GM18507 (cell line): Measurements from ENCODE around the gene PLS3.
"Not testable (repeated sequence)": the region's sequence is repeated elsewhere in the genome, so short reads cannot be mapped to it uniquely, and the experiment has no call there.

Experiments used
- DNase-seq: peaks from one replicate; pipeline ENCODE4 v3.0.0; 2011; ENCODE audit warnings: low read depth; ENCODE audit not compliant: insufficient read length; ENCODE audit errors: extremely low spot score
- FAIRE-seq: peaks from 2 replicates; lab custom pipeline; 2011; peaks lifted over from hg19 to GRCh38; lab: Jason Lieb, UNC

PLS3 gene, protein sequence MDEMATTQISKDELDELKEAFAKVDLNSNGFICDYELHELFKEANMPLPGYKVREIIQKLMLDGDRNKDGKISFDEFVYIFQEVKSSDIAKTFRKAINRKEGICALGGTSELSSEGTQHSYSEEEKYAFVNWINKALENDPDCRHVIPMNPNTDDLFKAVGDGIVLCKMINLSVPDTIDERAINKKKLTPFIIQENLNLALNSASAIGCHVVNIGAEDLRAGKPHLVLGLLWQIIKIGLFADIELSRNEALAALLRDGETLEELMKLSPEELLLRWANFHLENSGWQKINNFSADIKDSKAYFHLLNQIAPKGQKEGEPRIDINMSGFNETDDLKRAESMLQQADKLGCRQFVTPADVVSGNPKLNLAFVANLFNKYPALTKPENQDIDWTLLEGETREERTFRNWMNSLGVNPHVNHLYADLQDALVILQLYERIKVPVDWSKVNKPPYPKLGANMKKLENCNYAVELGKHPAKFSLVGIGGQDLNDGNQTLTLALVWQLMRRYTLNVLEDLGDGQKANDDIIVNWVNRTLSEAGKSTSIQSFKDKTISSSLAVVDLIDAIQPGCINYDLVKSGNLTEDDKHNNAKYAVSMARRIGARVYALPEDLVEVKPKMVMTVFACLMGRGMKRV

GRCh38 chrX:115560978-115561604, at the start of gene PLS3:
PLS3 (plus strand) TSS chrX:115561174; CDS start chrX:115610251, 49,077 bp downstream.
- DNase-seq (no peak), FAIRE-seq (no peak)

DNA sequence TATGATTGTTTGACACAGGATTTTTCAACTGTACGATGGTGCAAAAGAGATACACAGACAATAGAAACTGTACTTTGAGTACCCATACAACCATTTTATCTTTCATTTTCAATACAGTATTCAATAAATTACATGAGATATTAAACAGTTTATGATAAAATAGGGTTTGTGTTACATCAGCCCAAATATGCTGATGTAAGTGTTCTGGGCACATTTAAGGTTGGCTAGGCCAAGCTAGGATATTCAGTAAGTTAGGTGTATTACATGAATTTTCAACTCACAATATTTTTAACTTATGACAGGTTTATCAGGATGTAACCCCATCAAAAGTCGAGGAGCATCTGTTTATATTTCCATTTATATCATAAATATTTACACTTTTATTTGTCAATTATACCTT, 42.9 kb upstream of the PLS3 start:
- no peak for DNase-seq
- no peak for FAIRE-seq

- no peak for FAIRE-seq
- no peak for DNase-seq
Measured at GRCh38 chrX:115521741-115522140, 39.2 kb upstream of the PLS3 start.

GRCh38 chrX:115522952-115523351, 38.0 kb upstream of the PLS3 start:
- FAIRE-seq (peak; percentile 9), DNase-seq (no peak)

DNA sequence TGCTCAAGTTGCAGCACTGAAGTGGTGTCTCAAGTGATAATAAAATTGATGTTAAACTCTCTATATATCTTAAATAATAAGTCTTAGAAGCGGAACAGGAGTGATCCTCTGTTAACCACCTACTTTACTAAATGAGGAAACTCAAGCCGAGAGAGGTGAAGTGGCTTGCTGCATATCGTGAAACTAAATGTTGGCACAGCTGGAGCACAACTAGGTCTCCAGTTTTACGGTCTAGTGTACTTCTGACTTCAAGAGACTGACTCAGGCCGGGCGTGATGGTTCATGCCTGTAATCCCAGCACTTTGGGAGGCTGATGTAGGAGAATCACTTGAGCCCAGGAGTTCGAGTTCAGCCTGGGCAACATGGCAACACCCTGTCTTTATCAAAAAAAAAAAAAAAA, 35.5 kb upstream of the PLS3 start:
- DNase-seq, result no peak
- FAIRE-seq, result no peak

DNA sequence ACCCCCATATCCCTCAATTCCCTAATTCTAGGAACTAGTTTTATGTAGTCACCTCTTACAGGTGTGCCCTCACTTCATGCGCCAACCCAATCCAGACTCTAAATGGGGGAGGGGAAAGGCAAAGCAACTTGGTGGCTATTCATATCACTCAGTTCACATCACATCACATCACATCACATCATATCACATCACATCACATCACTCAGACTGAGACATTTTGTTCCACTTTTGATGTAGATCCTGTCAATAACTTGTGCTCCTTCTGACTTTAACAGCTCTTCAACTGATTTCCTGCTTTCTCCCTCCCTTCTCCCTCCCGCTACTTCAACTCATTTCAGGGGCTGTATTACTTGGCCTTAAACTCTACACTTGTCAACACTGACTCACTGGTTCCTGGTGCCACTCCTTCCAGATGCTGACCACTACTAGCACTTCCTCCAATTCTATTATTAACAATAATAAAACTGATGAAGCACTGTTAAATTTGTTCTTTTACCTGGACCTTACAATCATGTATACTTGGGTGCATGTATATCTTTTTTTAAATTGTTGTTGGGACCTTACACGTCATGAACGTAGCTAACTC, 29.1 kb upstream of the PLS3 start:
- DNase-seq (no peak), FAIRE-seq (no peak)

DNA sequence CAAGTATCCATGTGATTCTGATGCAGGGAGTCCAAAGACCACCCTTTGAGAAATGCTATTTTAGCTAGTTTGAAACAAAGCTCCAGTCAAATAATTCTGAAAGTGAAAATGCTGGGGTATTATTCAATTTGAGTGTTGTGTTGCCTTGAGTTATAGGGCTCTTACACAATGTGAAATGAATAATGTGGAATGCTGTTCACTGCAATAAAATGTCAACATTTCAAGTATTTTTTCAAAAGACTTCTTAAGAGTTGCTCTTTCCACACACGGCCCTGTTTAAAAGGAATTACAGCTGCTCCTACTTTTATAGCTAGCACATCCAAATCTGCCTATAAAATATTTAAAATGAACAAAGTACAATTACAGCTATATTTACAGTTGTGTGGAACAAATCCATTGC, 27.5 kb upstream of the PLS3 start:
- no peak for DNase-seq
- no peak for FAIRE-seq

DNA sequence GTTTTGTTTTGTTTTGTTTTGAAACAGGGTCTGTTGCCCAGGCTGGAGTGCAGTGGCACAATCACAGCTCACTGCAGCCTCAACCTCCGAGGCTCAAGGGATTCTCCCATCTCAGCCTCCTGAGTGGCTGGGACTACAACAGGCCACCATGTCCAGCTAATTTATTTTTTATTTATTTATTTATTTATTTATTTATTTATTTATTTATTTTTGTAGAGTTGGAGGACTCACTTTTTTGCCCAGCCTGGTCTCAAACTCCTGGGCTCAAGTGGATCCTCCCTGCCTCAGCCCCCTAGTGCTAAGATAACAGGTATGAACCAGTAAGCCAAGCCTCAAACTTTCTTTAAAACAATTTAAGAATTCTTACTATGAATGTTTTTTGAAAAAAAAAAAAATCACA, 26.6 kb upstream of the PLS3 start:
- DNase-seq, result no peak
- no peak for FAIRE-seq

GRCh38 chrX:115535421-115535820, 25.6 kb upstream of the PLS3 start:
- DNase-seq (no peak), FAIRE-seq (no peak)

DNA sequence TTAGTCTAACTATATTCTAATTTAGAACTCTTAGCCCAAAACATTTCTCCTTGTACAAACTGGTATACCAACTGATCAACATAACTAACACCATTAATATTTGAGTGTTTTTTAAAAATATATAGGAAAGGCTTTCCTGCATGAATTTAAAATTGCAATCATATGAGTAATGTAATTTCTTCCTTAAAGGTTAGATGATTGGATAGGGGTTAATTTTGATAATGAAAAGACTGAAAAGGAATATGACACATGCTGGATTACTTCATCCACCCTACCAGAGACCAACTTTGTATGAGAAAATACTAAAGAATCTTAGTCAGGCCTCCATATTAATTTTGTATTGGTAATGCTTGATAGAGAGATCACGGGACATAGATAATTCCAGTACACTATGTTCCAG, 25.1 kb upstream of the PLS3 start:
- DNase-seq, result no peak
- no peak for FAIRE-seq

DNA sequence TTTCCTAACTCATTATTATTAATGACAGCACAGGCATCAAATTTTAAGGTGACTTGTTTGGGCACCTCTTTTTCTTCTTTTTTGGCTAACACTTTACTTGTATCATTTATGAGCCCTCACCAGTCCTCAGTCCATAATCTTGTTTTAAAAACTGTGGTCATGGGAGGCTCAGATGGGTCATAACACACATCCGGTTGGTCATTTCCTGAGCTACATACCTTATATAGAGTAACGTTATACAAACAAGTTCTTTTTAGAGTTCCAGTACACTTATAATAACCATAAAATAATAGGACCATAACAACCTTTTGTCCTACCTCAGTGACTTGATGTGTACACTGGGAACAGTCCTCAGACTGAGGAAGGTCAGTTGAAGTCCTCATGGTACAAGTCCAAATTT, 21.1 kb upstream of the PLS3 start:
- FAIRE-seq (no peak), DNase-seq (no peak)

DNA sequence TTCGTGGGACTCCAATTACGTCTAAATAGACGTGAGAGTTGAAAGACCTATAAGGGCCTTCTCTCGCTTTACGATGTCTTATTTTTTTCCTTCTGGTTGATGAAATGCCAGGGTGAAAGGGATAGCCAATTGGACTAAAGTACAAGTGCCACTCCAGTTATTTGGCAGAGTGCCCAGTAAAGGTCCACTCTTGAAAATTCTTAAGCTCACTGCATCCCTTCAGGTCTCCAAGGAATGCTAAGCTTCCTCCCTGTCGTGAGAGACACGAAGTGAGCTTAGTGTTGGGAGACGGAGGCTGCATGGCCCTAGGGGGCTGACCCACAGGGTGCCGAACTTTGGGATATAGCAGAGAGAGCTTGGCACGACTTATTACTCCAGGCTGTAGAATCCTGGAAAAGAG, 19.9 kb upstream of the PLS3 start:
- not testable (repeated sequence) for DNase-seq, FAIRE-seq

GRCh38 chrX:115547448-115547847, 13.5 kb upstream of the PLS3 start:
- no peak for DNase-seq
- no peak for FAIRE-seq

- DNase-seq, result no peak
- no peak for FAIRE-seq
Measured at GRCh38 chrX:115549008-115549407, 12.0 kb upstream of the PLS3 start.

GRCh38 chrX:115553171-115553570, 7.8 kb upstream of the PLS3 start:
- no peak for DNase-seq
- no peak for FAIRE-seq

- FAIRE-seq (no peak), DNase-seq (no peak)
Measured at GRCh38 chrX:115559672-115560071, 1.3 kb upstream of the PLS3 start.

GRCh38 chrX:115560211-115560977, 580 bp upstream of the PLS3 start:
- FAIRE-seq (no peak), DNase-seq (no peak)

DNA sequence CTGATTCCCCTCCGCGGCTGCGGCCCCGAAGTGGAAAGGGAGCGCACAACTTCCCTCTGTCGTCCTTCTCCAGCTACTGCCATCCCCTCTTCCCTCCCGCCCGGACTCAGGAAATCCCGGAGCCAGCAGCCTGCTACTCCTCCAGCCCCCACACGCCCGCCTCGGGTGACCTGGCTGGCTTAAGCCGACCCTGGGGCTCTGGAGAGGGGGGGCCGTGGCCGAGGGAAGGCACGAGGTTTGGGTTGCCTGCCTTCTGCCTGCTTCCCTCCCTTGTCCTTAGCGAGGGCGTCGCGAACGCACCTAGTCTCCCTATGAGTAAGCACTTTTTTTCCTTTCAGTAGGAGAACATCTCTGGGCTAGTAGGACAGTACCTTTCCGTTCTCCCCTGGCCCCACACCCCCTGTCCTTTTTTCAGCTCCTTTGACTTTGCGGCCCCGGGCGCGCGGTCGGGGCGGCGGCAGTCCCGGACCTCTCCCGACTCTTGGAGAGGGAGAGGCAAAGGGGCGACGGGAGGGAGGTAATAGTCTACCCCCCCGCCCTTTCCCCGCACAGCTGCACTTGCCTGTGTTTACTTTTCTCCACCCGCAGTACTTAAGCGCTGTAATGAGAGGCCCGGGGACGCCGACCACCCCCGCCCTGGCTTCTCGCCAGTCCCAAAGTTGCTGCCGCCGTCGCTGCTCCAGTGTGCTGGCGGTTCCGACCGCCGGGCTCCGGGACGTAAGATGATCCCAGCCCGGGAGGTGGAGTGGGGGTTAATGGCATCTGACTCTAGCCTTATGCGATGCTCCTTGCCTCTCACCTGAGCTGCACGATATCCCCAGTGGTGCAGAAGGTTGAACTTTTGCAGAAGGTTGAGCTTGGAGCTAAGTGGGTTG, 868 bp downstream of the PLS3 start:
- no peak for DNase-seq
- FAIRE-seq, result no peak

DNA sequence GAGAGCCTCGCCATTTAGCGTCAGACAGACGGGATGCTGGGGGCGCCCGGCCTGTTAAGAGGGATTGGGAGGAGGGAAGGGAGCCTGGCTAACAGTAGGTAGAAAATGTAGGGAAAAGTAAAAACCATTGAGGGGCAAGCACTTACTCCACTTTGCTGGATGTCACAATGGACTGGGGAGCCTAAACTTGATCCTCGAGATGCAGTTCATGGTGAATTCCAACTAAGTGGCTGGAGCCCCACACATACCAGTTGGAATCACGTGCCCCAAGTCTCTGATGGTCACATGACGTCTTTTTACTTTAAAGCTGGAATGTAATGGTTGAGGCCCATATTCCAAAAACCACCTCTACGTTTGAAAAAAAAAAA, 1.5 kb downstream of the PLS3 start:
- DNase-seq (no peak), FAIRE-seq (no peak)
